ENCODE measurements around the gene KRTAP2-2. TPM values are rescaled to one million over a fixed set of nuclear protein-coding genes. Genes with fewer than 3 reads are reported as not detected.
"Not testable (repeated sequence)": the region's sequence is repeated elsewhere in the genome, so short reads cannot be mapped to it uniquely, and the experiment has no call there.

KRTAP2-2 gene
- total and polyA plus RNA-seq, 3 donors from 2014 or later: not detected

GRCh38 chr17:41098042-41098441 lies 43.0 kb upstream of the KRTAP2-2 start, which contains the start of gene KRTAP4-8:
TSS of gene KRTAP4-8 (minus strand) at chr17:41098142. CDS start at chr17:41098084, 58 bp downstream.
- Histone ChIP-seq H3K36me3 (ENCODE audit: low read depth, missing control alignments) (no peaks in the 10 kb centered on the region), H3K27ac (no peak within 1 kb of the TSS), H3K4me1 (no peaks in the 10 kb centered on the region), H3K4me3 (no peak within 1 kb of the TSS), H3K27me3 (no peaks in the 10 kb centered on the region), H3K9me3 (no peaks in the 10 kb centered on the region)
- WGBS, 2 donors: 71 to 74% methylated on average over 4 of the region's 4 CpGs
- intact Hi-C loops (cut with DNase I; ENCODE audit: low total_unique reads): no loop called here
- no peak for TF ChIP-seq CTCF (IDR thresholded peaks at IDR 0.05)
- no peak for TF ChIP-seq POLR2A (IDR thresholded peaks at IDR 0.05)
- DNase-seq: no peak

- Histone ChIP-seq H3K9me3 (no peaks in the 10 kb centered on the region), H3K4me3 (no peak overlapping the region), H3K27ac (no peak overlapping the region), H3K4me1 (no peaks in the 10 kb centered on the region), H3K36me3 (ENCODE audit: low read depth, missing control alignments) (no peaks in the 10 kb centered on the region), H3K27me3 (no peaks in the 10 kb centered on the region)
- WGBS, 2 donors: 89 to 91% methylated on average over 7 of the region's 7 CpGs
- TF ChIP-seq POLR2A (IDR thresholded peaks at IDR 0.05) (no peak), CTCF (IDR thresholded peaks at IDR 0.05) (no peak)
- DNase-seq: no peak
- intact Hi-C loops (cut with DNase I; ENCODE audit: low total_unique reads): no loop called here
Observed at GRCh38 chr17:41096055-41096454, 41.0 kb upstream of the KRTAP2-2 start.

- H3K27me3 ChIP-seq; H3K9me3 ChIP-seq; intact Hi-C loops (cut with DNase I; ENCODE audit: low total_unique reads); H3K27ac ChIP-seq; H3K4me1 ChIP-seq; H3K36me3 ChIP-seq (ENCODE audit: low read depth, missing control alignments); DNase-seq; H3K4me3 ChIP-seq: not testable (repeated sequence)
- WGBS, 2 donors: 62 to 75% methylated on average over 4 of the region's 4 CpGs
Observed at GRCh38 chr17:41088760-41089352, 33.8 kb upstream of the KRTAP2-2 start.

GRCh38 chr17:41084100-41084856 lies 29.2 kb upstream of the KRTAP2-2 start, which contains the start of gene KRTAP4-7:
TSS of gene KRTAP4-7 (plus strand) at chr17:41084150. CDS start at chr17:41084207, 57 bp downstream.
- H3K27ac ChIP-seq; H3K4me3 ChIP-seq; intact Hi-C loops (cut with DNase I; ENCODE audit: low total_unique reads); H3K9me3 ChIP-seq; DNase-seq; H3K36me3 ChIP-seq (ENCODE audit: low read depth, missing control alignments); H3K4me1 ChIP-seq; H3K27me3 ChIP-seq: not testable (repeated sequence)
- WGBS, 2 donors: 73 to 83% methylated on average over 5 to 11 of the region's 14 CpGs

GRCh38 chr17:41083427-41083826 lies 28.4 kb upstream of the KRTAP2-2 start:
- H3K36me3 ChIP-seq (ENCODE audit: low read depth, missing control alignments); H3K4me1 ChIP-seq; H3K9me3 ChIP-seq; intact Hi-C loops (cut with DNase I; ENCODE audit: low total_unique reads); H3K27me3 ChIP-seq; DNase-seq; H3K4me3 ChIP-seq; H3K27ac ChIP-seq: not testable (repeated sequence)
- WGBS, 2 donors: 76 to 78% methylated on average over 2 of the region's 2 CpGs

GRCh38 chr17:41082626-41083025 lies 27.6 kb upstream of the KRTAP2-2 start:
- intact Hi-C loops (cut with DNase I; ENCODE audit: low total_unique reads): no loop called here

More at GRCh38 chr17:41082626-41083025, 27.6 kb upstream of the KRTAP2-2 start:
- WGBS, 2 donors: 49 to 61% methylated on average over 4 of the region's 4 CpGs
- no peaks in the 10 kb centered on the region for H3K9me3 ChIP-seq
- DNase-seq: no peak
- H3K27me3 ChIP-seq: no peaks in the 10 kb centered on the region
- H3K4me3 ChIP-seq: no peak overlapping the region
- H3K4me1 ChIP-seq: no peaks in the 10 kb centered on the region
- TF ChIP-seq CTCF (IDR thresholded peaks at IDR 0.05) (no peak), POLR2A (IDR thresholded peaks at IDR 0.05) (no peak)
- no peak overlapping the region for H3K27ac ChIP-seq
- H3K36me3 ChIP-seq (ENCODE audit: low read depth, missing control alignments): no peaks in the 10 kb centered on the region

Measured in testis (tissue), 3 donors.